HepG2 (cell line): ENCODE results near the gene SPATA46. TPM values are rescaled to one million over a fixed set of nuclear protein-coding genes. Genes with fewer than 3 reads are reported as not detected.

Source experiments
- ATAC-seq: fragments of 200-7000 bp; cut with Tn5 transposase; 3 replicates; pipeline ENCODE4 v1.9.1; 2020; ENCODE audit warnings: mild to moderate bottlenecking, moderate library complexity
- BruUV-seq: library from RNA; stranded (reverse); fragments of 400-500 nt; replicated peaks from 2 replicates; lab custom pipeline; 2021; lab: Mats Ljungman, UMichigan
- CTCF ChIA-PET: fragments of 300-600 bp; formaldehyde crosslinking; extraction: SDS; loops from one replicate; lab custom pipeline; 2021; ENCODE audit warnings: low total read pairs, inconsistent platforms, low intra/inter-chr PET ratio; lab: Yijun Ruan, JAX
- POLR2A ChIA-PET: fragments of 350-600 bp; sonication (Branson Sonifier 250); formaldehyde crosslinking; loops from one replicate; lab custom pipeline; 2020; ENCODE audit warnings: antibody characterized with exemption, inconsistent platforms; lab: Yijun Ruan, JAX
- DNase-seq: peaks from one replicate; pipeline ENCODE4 v3.0.0-alpha.2; 2015; ENCODE audit warnings: low spot score
- FAIRE-seq: peaks from 3 replicates; lab custom pipeline; 2011; peaks lifted over from hg19 to GRCh38; lab: Jason Lieb, UNC
- H2AFZ ChIP-seq: one replicate; pipeline ENCODE4 v1.6.1; 2011; ENCODE audit warnings: low read length, inconsistent platforms
- H3K27ac ChIP-seq: fragments of 300-600 bp; 3 replicates; pipeline ENCODE4 v1.8.0; 2011; ENCODE audit warnings: mixed run types, mild to moderate bottlenecking, mixed read lengths, low read length, inconsistent platforms; ENCODE audit not compliant: insufficient read depth; ENCODE audit errors: extremely low read length
- H3K27me3 ChIP-seq, 2 experiments: fragments of 200-600 bp in 1 of 2; 2 replicates in 1 of 2; 3 replicates in 1 of 2; pipeline versions ENCODE4 v1.6.0 to v1.8.0; 2011; ENCODE audit warnings: low read length in 2 of 2, mild to moderate bottlenecking in 2 of 2, moderate library complexity in 2 of 2, inconsistent platforms in 1 of 2; ENCODE audit not compliant: insufficient read depth in 2 of 2, control insufficient read depth in 1 of 2
- H3K36me3 ChIP-seq, 2 experiments: fragments of 200-600 bp in 1 of 2; replicated peaks in 1 of 2; 2 replicates in 1 of 2; 3 replicates in 1 of 2; pipeline versions ENCODE4 v1.5.1 to v1.8.0; 2011; ENCODE audit warnings: low read length in 2 of 2, inconsistent platforms in 1 of 2; ENCODE audit not compliant: insufficient read depth in 2 of 2, control insufficient read depth in 1 of 2
- H3K4me1 ChIP-seq: 2 replicates; pipeline ENCODE4 v1.5.1; 2012; ENCODE audit warnings: low read length, inconsistent platforms; ENCODE audit not compliant: insufficient read depth
- H3K4me2 ChIP-seq: 2 replicates; pipeline ENCODE4 v1.6.0; 2011; ENCODE audit warnings: low read depth, low read length, inconsistent platforms
- H3K4me3 ChIP-seq, 3 experiments: fragments of 200-600 bp in 1 of 3; sonication (generic), shearing (Covaris generic) in 1 of 3; replicated peaks in 1 of 3; 2 replicates each; pipeline ENCODE4 v1.5.1; 2011 to 2016; ENCODE audit warnings: low read length in 3 of 3, inconsistent platforms in 2 of 3, low read depth in 2 of 3, mild to moderate bottlenecking in 2 of 3, control low read depth in 1 of 3, mixed read lengths in 1 of 3; ENCODE audit not compliant: insufficient read depth in 1 of 3
- H3K79me2 ChIP-seq: one replicate; pipeline ENCODE4 v1.6.1; 2011; ENCODE audit warnings: low read length, inconsistent platforms; ENCODE audit not compliant: insufficient read depth
- H3K9ac ChIP-seq: 2 replicates; pipeline ENCODE4 v1.6.0; 2011; ENCODE audit warnings: mild to moderate bottlenecking, low read depth, low read length, inconsistent platforms; ENCODE audit not compliant: insufficient read depth
- H3K9me3 ChIP-seq: 2 replicates; pipeline ENCODE4 v1.5.1; 2012; ENCODE audit warnings: mild to moderate bottlenecking, low read length
- H4K20me1 ChIP-seq: 2 replicates; pipeline ENCODE4 v1.6.0; 2011; ENCODE audit warnings: inconsistent platforms, mild to moderate bottlenecking, low read length, moderate library complexity; ENCODE audit not compliant: insufficient read depth
- ATF7 ChIP-seq, 2 experiments: fragments of 450-650 bp in 1 of 2; sonication (generic) in 1 of 2; formaldehyde crosslinking in 1 of 2; IDR thresholded peaks; 2 replicates each; pipeline versions ENCODE4 v1.4.0 to v1.6.1; 2016 to 2020; ENCODE audit warnings: antibody characterized with exemption in 1 of 2, mild to moderate bottlenecking in 1 of 2, missing genetic modification reagents in 1 of 2
- ATM ChIP-seq: fragments of 450-650 bp; IDR thresholded peaks from 2 replicates; pipeline ENCODE4 v1.7.1; 2017; ENCODE audit warnings: mild to moderate bottlenecking, borderline replicate concordance
- FOXA3 ChIP-seq: IDR thresholded peaks from 2 replicates; pipeline ENCODE4 v1.6.1; 2016; ENCODE audit warnings: missing genetic modification reagents, missing compliant biosample characterization
- HOXD1 ChIP-seq: sonication (generic); formaldehyde crosslinking; IDR thresholded peaks from 2 replicates; pipeline ENCODE4 v1.5.0; 2020; ENCODE audit warnings: missing genetic modification reagents
- IRF1 ChIP-seq: sonication (generic); formaldehyde crosslinking; IDR thresholded peaks from 2 replicates; pipeline ENCODE4 v1.4.0; 2020; ENCODE audit warnings: low read depth, mild to moderate bottlenecking, missing genetic modification reagents
- KDM3A ChIP-seq: IDR thresholded peaks from 2 replicates; pipeline ENCODE4 v1.6.1; 2018; ENCODE audit warnings: low read depth, missing compliant biosample characterization
- RERE ChIP-seq: IDR thresholded peaks from 2 replicates; pipeline ENCODE4 v1.6.1; 2016; ENCODE audit warnings: low read depth, missing genetic modification reagents, missing compliant biosample characterization
- SRY ChIP-seq: sonication (generic); formaldehyde crosslinking; IDR thresholded peaks from 2 replicates; pipeline ENCODE4 v1.8.0; 2022; ENCODE audit warnings: mild to moderate bottlenecking, missing genetic modification reagents
- YEATS4 ChIP-seq: sonication (generic); formaldehyde crosslinking; IDR thresholded peaks from 2 replicates; pipeline ENCODE4 v1.4.0; 2020; ENCODE audit warnings: missing genetic modification reagents, borderline replicate concordance
- ZBTB20 ChIP-seq: sonication (generic); formaldehyde crosslinking; IDR thresholded peaks from 2 replicates; pipeline ENCODE4 v1.8.1; 2023; ENCODE audit warnings: missing genetic modification reagents, low read depth, mild to moderate bottlenecking, borderline replicate concordance
- ZNF101 ChIP-seq: sonication (generic); formaldehyde crosslinking; IDR thresholded peaks from 2 replicates; pipeline ENCODE4 v1.4.0; 2020; ENCODE audit warnings: mild to moderate bottlenecking, low read depth, missing genetic modification reagents, borderline replicate concordance
- ZNF512B ChIP-seq: sonication (generic); formaldehyde crosslinking; IDR thresholded peaks from 2 replicates; pipeline ENCODE4 v1.5.1; 2020; ENCODE audit warnings: missing genetic modification reagents, mild to moderate bottlenecking, borderline replicate concordance
- ZNF530 ChIP-seq: sonication (generic); formaldehyde crosslinking; IDR thresholded peaks from 2 replicates; pipeline ENCODE4 v1.5.0; 2020; ENCODE audit warnings: low read depth, mild to moderate bottlenecking, missing genetic modification reagents
- WGBS: methylation state at CpG from one replicate; pipeline ENCODE4 v1.1.6; 2017; ENCODE audit warnings: low lambda C conversion rate; 5-methylcytosine and 5-hydroxymethylcytosine counted together
- in situ Hi-C: cut with HindIII; loops from 2 replicates; pipeline ENCODE4 v1.10.0; 2017; ENCODE audit warnings: low pct_unique_long_range_greater_than_20kb; ENCODE audit not compliant: extremely low pct_ligation_motif_present
- intact Hi-C: fragments of 100-400 bp; cut with micrococcal nuclease; formaldehyde crosslinking; loops from one replicate; pipeline ENCODE4 v1.10.0; 2022; ENCODE audit not compliant: unreplicated experiment
- polyA plus RNA-seq, 8 experiments: library from polyadenylated mRNA; depleted of rRNA in 3 of 8; stranded (reverse) in 7 of 8; unstranded in 1 of 8; fragments of >200 nt; fragmentation: Illumina TruSeq in 4 of 8; extraction: Trizol in 4 of 8; gene quantifications; 2 replicates each; pipeline versions ENCODE4 v1.2.1 to v1.2.3, GENCODE V29; 2011 to 2016; ENCODE audit warnings: low read depth in 4 of 8, missing spikeins in 1 of 8, mixed read lengths in 1 of 8; ENCODE audit not compliant: insufficient read depth in 1 of 8
- total RNA-seq, 5 experiments: library from RNA; depleted of rRNA; stranded (reverse); fragments of >200 nt; fragmentation: Illumina TruSeq; extraction: Trizol; gene quantifications; 2 replicates each; pipeline ENCODE4 v1.2.3, GENCODE V29; 2016; ENCODE audit warnings: low read depth in 1 of 5

Gene SPATA46
- total and polyA plus RNA-seq, 2 of the 13 experiments (the other 11 are each of a cell fraction or from before 2014, with no cell fraction given), result not detected

GRCh38 chr1:162333991-162334390 lies 42.7 kb downstream of the SPATA46 start (continued):
- no peak for TF ChIP-seq RERE (CRISPR knock-in tag)
- TF ChIP-seq ZNF530 (CRISPR knock-in tag), result no peak
- TF ChIP-seq ATM, result no peak
- TF ChIP-seq ZBTB20 (CRISPR knock-in tag), result no peak

- no peak for FAIRE-seq
- no peak overlapping the region for H3K27ac ChIP-seq
- no peak for TF ChIP-seq HOXD1
- no peak for TF ChIP-seq IRF1 (CRISPR knock-in tag)
- no peak for TF ChIP-seq YEATS4 (CRISPR knock-in tag)
- TF ChIP-seq KDM3A (CRISPR knock-in tag), result no peak
- no peak for TF ChIP-seq SRY (CRISPR knock-in tag)
- no peak for TF ChIP-seq ZNF101 (CRISPR knock-in tag)
- no peak for TF ChIP-seq FOXA3 (CRISPR knock-in tag)
- TF ChIP-seq ATF7 (IDR thresholded peaks at IDR 0.05), result no peak
- TF ChIP-seq ATF7 (CRISPR knock-in tag; IDR thresholded peaks at IDR 0.05), result no peak
- TF ChIP-seq ZNF512B (CRISPR knock-in tag), result no peak
These were observed 46.8 kb downstream of the SPATA46 start for GRCh38 chr1:162329826-162330225.

More at GRCh38 chr1:162329826-162330225, 46.8 kb downstream of the SPATA46 start:
- Histone ChIP-seq H3K4me1 (no peaks in the 10 kb centered on the region), H3K27me3 (no peaks in the 10 kb centered on the region), H3K9me3 (no peaks in the 10 kb centered on the region), H2AFZ (no peak overlapping the region), H3K79me2 (no peaks in the 10 kb centered on the region), H3K9ac (no peak overlapping the region), H3K36me3 (peaks cover 0 to 17% of the 10 kb centered on the region in 2 experiments; a peak in 2 of 5 replicates), H3K4me3 (no peak overlapping the region), H3K4me2 (no peak overlapping the region), H4K20me1 (no peaks in the 10 kb centered on the region)
- in situ Hi-C loops, result no loop called here
- 85% methylated on average over 3 of the region's 3 CpGs for WGBS
- intact Hi-C loops, result no loop called here
- ChIA-PET CTCF (no interaction called here), POLR2A (no interaction called here)
- ATAC-seq (no peak), DNase-seq (no peak)
- no TSS peak for BruUV-seq
